T-helper 1 cell treated with Interleukin-12 subunit alpha and Interleukin-12 subunit beta and Interleukin-4 antibody, amounts not matched to agents 30 ng/mL and 1 ng/mL, for 36 hours (primary cell): Measurements from ENCODE around the gene RFX2. TPM values are rescaled to one million over a fixed set of nuclear protein-coding genes. Genes with fewer than 3 reads are reported as not detected.
"Not testable (repeated sequence)": the region's sequence is repeated elsewhere in the genome, so short reads cannot be mapped to it uniquely, and the experiment has no call there.

Source experiments
- intact Hi-C: fragments of 100-400 bp; cut with micrococcal nuclease; formaldehyde crosslinking; loops from one replicate; pipeline ENCODE4 v1.15.1; 2024
- total RNA-seq: library from RNA; stranded (reverse); gene quantifications from 2 replicates; pipeline ENCODE4 v1.2.3, GENCODE V29; 2022

RFX2 gene
- total RNA-seq, 1 donor from 2014 or later: 8.9 TPM

DNA sequence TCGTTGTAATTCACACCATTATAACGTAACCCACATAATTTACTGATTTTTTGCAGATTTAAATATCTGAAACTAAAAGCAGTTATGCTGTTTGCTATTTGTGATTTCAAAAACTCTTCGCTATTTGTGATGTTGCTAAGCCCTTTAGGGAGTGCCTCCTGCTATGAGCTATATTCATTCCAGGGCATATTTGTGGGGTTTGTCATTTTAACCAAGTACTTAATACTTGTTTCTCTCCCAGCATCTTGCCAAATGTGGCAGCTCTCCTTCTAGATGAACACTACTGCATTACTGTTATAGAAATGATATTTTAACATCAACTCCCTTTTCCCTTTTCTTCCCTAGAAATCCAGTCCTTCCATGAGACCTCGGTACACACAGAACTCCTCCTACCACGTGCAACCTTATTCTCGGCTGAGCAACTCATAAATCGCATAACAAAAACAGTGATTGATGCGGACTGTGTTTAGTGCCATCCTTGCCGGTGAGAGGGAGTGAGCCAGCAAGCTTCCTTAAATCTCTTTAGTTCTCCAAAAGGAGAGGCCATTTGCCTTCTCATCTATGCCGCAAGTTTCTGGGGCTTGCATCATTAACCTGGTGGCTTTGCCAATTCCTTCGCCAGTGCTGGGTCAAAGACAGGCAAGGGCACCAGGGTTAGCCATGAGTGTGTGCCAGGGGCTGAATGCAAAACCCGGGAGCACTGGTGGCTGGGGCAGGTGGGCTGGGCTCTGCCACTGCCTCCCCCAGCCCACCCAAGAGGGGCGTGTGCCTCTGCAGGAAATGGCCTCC lies 33.4 kb downstream of the RFX2 start:
- intact Hi-C loops: no loop called here

DNA sequence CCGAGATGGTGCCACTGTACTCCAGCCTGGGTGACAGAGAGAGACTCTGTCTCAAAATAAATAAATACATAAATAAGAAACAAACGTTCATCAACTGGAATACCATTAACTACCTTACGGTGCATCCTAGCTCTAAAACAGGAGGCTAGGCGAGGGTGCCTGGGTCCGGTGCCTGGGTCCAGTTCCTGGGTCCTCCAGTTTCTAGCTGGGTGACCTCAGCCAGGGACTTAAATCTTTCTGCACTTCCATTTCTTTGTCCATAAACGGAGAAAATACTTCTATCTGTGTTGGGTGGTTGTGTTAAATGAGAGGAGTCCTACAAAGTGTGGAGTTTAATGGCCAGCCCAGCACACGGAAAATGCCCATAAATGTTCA lies 34.0 kb downstream of the RFX2 start:
- intact Hi-C loops: no loop called here

DNA sequence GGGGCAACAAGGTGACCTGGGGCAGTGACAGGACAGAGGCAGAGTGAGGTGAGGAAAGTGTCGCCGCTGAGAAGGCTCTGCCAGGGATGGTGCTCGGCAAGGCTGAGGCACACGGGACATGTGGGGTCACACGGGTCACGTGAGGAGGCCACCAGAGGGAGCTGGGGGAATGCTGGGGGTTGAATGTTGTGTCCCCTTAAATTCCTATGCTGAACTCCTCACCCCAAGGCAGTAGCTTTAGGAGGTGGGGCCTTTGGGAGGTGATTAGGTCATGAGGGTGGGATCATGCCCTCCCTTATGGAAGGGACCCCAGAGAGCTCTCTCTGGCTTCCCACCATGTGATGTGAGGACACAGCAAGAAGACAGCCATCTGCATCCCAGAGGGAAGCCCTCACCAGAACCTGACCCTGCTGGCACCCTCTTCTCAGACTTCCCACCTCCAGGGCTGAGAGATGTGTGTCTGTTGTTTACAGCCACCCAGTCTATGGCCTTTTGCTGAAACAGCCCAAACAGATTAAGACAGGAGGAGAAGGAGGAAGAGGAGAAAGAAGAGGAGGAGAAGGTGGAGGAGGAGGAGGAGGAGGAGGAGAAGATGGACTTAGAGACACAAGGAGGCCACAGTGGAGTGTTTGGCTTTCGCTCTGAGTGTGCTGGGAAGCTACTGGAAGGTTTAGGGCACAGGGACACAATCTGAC lies 35.4 kb downstream of the RFX2 start:
- intact Hi-C loops: no loop called here

GRCh38 chr19:6073858-6074708 lies 36.2 kb downstream of the RFX2 start:
- intact Hi-C loops: no loop called here

DNA sequence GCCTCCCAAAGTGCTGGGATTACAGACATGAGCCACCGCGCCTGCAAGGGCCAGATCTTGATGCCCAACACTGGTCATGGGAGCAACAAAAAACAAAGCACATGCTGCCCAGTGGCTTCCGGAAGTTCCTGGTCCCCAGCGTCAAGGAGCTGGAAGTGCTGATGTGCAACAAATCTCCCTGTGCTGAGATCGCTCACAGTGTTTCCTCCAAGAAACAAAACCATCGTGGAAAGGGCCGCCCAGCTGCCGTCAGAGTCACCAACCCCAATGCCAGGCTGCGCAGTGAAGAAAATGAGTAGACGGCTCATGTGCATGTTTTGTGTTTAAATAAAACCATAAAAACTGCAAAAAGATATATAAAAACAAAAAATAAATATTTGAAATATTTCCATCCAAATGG lies 37.1 kb downstream of the RFX2 start:
- intact Hi-C loops: not testable (repeated sequence)

DNA sequence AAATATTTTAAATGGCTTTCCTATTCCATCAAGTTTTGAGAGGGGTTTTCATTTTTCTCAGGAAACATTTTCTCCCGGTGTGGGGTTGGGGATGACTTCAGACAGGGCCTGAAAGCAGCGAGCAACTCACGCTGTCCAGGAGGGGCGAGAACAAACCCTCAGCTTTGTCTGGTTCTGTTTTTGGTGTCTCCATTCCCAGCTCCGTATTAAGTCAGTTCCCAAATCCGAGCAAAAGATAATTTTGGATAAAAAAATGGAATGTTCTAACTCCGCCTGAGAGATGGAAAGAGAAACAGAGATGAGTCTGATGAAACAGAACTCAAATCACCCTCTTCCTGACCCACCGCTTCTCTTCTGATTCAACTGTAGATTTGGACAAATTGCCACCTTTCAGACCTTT lies 38.4 kb downstream of the RFX2 start:
- intact Hi-C loops: no loop called here

DNA sequence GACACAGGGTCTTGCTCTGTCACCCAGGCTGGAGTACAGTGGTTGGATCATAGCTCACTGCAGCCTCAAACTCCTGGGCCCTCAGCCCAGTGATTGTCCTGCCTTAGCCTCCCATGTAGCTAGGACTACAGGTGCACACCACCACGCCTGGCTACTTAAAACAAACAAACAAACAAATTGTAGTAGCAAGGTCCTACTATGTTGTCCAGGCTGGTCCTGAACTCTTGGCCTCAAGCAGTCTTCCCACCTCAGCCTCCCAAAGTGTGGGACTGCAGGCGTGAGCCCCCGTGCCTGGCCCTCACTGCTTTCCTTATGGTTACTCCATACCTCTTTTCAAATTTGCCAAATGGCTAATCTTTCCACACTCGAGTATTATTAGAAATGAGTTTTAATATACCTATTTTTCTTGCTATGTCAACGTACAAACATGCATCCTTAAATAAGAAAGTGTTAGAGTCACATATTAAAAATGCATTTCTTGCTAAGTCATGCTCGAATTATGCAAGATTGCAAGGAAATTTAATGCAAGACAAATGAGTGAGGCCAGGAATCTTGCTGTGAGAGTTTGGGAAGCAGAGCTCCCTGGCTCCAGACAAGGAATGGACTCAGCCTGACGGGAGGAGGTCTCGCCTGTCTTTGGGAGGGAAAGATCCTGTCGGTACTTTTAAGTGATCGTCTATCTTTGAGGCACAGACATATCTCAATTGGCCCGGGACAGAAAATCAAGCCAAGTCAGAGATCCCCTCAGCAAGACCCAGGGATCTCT lies 39.4 kb downstream of the RFX2 start:
- intact Hi-C loops: no loop called here

- intact Hi-C loops: no loop called here
These were observed 40.1 kb downstream of the RFX2 start for GRCh38 chr19:6070207-6070681.

DNA sequence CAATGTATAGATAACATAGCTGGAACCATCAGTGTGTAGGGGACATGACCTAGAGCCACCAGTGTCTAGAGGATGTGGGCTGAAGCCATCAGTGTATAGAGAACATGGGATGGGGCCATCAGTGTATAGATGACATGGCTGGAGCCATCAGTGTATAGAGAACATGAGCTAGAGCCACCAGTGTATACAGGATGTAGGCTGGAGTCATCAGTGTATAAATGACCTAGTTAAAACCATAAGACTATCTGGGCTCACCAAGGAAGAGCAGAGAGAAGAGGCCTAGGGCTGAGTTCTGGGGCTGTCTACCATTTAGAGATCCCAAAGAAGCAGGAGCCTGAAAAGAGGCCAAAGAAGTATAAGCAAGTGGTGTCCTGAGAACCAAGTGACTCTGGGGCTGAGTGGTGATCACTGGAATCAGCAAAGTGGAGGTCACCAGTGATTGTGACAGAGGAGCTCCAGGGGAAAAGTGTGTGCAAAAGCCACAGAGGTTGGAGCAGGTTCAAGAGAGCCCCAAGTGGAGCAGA lies 41.0 kb downstream of the RFX2 start:
- intact Hi-C loops: no loop called here

GRCh38 chr19:6068711-6069110 lies 41.6 kb downstream of the RFX2 start:
- intact Hi-C loops: no loop called here

DNA sequence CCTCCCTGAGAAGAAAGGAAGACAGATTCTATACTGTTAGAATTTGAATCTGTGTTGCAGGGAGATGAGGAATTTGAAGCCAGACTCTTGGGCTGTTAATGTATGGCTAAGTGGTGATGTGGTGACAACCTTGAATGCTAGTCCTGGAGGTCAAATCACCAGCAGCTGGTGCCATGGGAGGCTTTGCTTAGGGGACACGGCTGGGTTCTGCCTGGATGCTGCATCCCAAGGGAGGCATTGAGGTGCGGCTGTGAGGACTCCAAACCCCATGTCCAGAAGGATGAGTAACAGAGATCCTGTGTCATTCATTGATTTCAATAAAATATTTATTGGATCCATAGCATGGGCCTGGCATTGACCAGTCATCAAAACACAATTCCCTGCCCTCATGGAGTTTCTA lies 42.3 kb downstream of the RFX2 start:
- intact Hi-C loops: no loop called here

- intact Hi-C loops: no loop called here
These were observed 43.3 kb downstream of the RFX2 start for GRCh38 chr19:6066661-6067646.

DNA sequence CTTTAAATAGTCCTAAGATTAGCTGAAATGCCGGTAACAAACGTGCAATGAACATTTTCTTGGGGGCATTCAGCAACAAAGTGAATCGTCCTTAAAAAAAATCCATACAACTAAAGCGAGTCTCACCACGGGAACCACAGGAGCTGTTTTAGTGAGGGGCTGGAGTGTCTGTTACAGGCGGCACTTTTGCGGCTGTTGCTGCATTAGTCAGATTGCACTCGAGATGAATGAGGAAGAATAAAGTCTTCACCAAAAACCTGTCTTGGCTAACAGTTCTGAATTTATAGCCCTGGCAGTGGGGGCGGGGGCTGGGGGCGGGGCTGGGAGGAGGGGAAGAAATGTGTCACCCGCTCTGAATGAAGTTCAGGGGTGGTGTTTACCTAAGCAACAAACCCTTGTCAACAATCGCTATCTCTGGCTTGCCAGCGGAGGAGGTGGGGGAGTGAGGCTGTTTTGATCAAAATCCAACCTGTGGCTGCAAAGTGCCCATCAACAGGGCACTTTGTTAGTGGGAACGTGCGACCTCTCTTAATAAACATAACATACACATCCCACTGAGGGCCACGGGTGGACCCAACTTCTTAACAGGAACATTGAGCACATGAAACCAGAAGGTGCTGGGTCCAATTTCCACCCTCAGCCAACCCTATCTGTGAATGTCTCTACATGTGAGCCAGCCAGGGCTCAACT lies 44.5 kb downstream of the RFX2 start:
- intact Hi-C loops: no loop called here

DNA sequence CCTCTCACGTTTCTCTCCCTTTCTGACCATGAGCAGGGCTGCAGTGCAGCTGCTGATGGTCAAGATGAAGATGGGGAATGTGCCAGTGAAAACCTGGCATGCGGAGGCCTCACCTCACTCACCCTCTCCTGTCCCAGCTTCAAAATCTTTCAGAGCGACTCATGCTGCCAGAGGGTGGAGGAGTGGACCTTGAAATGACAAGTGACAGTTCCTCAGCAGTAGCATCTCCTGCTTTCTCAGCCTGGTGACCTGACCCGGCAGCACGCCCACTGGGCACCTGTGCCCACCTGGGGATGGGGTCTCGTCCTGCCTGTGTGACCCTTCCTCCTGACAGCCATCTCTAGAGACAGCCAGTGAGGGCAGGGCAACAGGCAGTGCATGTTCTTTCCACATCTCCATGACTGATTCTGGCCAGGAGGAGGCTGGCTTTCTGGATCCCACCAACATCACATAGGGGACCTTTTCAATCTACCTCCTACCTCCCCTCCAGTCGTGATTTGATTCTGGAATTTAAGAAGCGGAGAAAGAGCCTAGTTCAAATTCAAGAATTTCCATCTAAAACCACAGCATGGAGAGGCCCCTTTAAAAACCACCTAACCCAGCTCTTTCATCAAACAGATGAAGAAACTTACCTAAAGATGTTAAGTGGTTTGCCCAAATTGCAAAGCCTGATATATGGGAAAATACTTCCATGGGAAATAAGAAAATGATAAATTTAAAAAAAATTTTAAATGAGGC lies 45.8 kb downstream of the RFX2 start:
- intact Hi-C loops: no loop called here

DNA sequence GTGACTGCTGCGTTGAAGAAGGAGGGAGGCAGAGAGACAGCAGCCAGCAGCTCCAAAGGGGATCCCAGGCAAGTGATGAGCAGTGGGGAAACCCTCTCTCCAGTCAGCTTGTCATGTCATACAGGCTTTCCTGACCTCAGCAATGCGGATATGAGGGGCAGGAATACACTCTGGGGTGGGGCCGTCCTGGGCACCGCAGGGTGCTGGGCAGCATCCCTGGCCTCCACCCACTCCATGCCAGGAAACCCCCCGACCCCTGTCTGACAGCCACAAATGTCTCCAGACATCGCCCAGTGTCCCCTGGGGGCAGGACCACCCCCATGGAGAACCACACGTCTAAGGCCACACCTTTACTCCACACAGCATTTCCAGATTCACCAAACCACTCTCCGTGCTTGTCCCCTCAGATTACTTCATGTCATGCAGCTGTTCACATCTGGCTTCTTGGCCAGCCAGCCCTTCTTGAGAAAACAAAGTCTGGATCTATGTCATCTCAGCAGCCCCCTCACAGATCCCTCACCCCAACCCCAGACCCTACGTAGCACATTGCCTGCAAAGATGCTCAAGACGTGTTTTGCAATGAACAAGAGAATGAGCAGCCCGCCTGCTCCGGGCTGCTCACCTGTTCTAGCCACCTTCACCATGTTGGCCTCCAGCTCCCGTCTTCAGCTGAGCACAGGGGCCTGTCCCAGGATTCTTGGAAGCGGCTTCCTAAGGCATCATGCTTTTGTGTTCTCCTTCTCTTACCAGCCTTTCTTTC lies 46.5 kb downstream of the RFX2 start:
- intact Hi-C loops: loop anchor here (2.0 kb wide), 1 partner anchor 23 kb away; no protein-coding TSS in a partner anchor

GRCh38 chr19:6062961-6063575 lies 47.2 kb downstream of the RFX2 start:
- intact Hi-C loops: loop anchor here (2.0 kb wide), 1 partner anchor 24 kb away; no protein-coding TSS in a partner anchor

GRCh38 chr19:6062274-6062673 lies 48.0 kb downstream of the RFX2 start:
- intact Hi-C loops: loop anchor here (2.0 kb wide), 1 partner anchor 25 kb away; no protein-coding TSS in a partner anchor
